Spinal cord (tissue), 10 donors: ENCODE data around the gene LMNA. TPM values are rescaled to one million over a fixed set of nuclear protein-coding genes. Genes with fewer than 3 reads are reported as not detected.

Experiments
- DNase-seq, 6 donors: peaks; one replicate each; pipeline versions ENCODE4 v3.0.0 to v3.0.0-alpha.2; 2013 to 2015; ENCODE audit warnings: low spot score in 6 of 6, low read depth in 4 of 6
- H3K27ac ChIP-seq: one replicate; pipeline ENCODE4 v1.5.1; 2013; ENCODE audit warnings: low read depth, low read length, control low read depth
- H3K27me3 ChIP-seq: one replicate; pipeline ENCODE4 v1.6.1; 2013; ENCODE audit warnings: low read length; ENCODE audit not compliant: control insufficient read depth, insufficient read depth
- H3K36me3 ChIP-seq: one replicate; pipeline ENCODE4 v1.6.1; 2013; ENCODE audit warnings: low read length; ENCODE audit not compliant: control insufficient read depth, insufficient read depth
- H3K4me1 ChIP-seq: one replicate; pipeline ENCODE4 v1.6.1; 2013; ENCODE audit warnings: low read length; ENCODE audit not compliant: control insufficient read depth, insufficient read depth
- H3K4me3 ChIP-seq: one replicate; pipeline ENCODE4 v1.5.1; 2013; ENCODE audit warnings: low read depth, low read length, control low read depth
- H3K9me3 ChIP-seq: one replicate; pipeline ENCODE4 v1.6.1; 2013; ENCODE audit warnings: low read length; ENCODE audit not compliant: control insufficient read depth, insufficient read depth
- WGBS: methylation state at CpG from one replicate; pipeline ENCODE4 v1.1.5; 2013; ENCODE audit warnings: missing lambda C conversion rate; ENCODE audit not compliant: insufficient coverage; 5-methylcytosine and 5-hydroxymethylcytosine counted together
- polyA plus RNA-seq, 2 donors: library from polyadenylated mRNA; unstranded; fragments of 120-200 nt; gene quantifications; one replicate each; pipeline ENCODE4 v1.2.1, GENCODE V29; 2013; ENCODE audit not compliant: insufficient read length in 2 of 2
- total RNA-seq, 2 donors: library from RNA; depleted of rRNA in 1 of 2; stranded (reverse); fragments of 120-200 nt in 1 of 2; fragments of >200 nt in 1 of 2; gene quantifications; one replicate each; pipeline versions ENCODE4 v1.2.3 to v1.2.4, GENCODE V29; 2013 to 2014
- donor health status: healthy.

LMNA gene
- total and polyA plus RNA-seq, 4 donors: 52.1 to 138 (median 85.9) TPM

DNA sequence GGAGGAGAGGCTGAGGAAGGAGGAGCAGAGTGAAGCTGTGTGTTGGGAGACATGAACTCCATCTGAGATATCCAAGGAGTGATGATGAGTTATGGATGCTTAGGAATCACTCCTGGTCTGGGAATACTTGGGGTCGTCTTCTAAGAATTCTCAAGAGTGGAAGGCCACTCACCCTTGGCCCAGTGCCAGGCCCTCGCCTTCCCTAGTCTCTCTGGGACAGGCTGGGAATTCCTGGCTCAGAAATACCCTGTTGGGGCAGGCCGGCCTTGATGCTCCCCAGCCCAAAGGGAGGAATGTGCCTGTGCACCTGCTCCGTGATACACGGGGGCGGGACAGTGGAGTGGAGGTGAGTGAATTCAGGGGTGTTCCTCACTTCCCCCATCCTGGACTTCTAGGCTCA is 12.6 kb upstream of the LMNA start:
- 73% methylated on average over 2 of the region's 6 CpGs for WGBS
- no peak overlapping the region for H3K27ac ChIP-seq
- peaks cover 35% of the 10 kb centered on the region for H3K36me3 ChIP-seq
- no peaks in the 10 kb centered on the region for H3K9me3 ChIP-seq
- H3K27me3 ChIP-seq: no peaks in the 10 kb centered on the region
- no peak overlapping the region for H3K4me3 ChIP-seq
- no peak for DNase-seq
- peaks cover 72% of the 10 kb centered on the region for H3K4me1 ChIP-seq

DNA sequence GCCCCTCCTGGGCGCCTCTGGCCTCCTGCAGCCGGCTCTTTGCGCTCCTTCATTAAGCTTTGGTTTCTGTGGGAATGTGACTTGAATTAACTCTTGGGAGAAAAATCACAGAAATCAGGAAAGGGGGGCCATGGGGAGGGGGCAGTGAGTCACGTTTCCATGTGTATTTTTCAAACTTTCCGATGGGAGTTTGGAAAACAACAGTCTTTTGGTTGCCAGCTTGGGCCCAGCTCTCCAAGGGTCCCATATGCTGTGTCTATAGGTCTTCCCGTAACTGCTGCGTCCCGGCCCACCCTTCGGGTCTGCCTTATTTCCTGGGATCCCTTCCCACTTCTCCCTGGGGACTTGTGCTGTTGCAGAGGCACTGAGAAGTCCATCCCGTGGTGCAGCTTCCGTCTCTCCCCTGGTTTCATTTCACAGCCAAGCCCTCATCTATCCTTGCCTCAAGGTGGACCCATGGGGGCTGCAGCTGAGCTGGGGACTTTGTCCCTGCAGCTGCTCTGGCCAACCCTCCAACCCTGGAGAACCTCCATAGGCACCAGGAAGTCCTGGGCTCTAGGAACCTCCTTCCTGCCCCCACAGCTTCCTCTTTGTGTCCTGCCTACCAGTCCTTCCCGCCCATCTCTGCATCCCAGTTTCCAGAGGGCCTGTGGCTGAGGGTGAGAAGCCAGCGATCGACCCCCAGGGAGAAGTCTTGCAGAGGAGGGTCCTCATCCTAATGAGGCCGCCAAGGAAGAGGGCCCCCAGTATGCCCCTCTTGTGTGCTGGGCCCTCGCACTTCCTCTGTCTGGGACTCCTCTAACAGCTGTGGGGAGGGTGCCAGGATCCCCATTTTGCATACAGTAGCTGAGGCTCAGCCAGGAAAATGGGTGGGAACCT is 11.6 kb upstream of the LMNA start:
- H3K4me3 ChIP-seq: no peak overlapping the region
- peaks cover 69% of the 10 kb centered on the region for H3K4me1 ChIP-seq
- H3K27me3 ChIP-seq: no peaks in the 10 kb centered on the region
- no peaks in the 10 kb centered on the region for H3K9me3 ChIP-seq
- WGBS: 75% methylated on average over 12 of the region's 16 CpGs
- DNase-seq: no peak
- peak overlapping the region; percentile 90 for H3K27ac ChIP-seq
- H3K36me3 ChIP-seq: peaks cover 26% of the 10 kb centered on the region

DNA sequence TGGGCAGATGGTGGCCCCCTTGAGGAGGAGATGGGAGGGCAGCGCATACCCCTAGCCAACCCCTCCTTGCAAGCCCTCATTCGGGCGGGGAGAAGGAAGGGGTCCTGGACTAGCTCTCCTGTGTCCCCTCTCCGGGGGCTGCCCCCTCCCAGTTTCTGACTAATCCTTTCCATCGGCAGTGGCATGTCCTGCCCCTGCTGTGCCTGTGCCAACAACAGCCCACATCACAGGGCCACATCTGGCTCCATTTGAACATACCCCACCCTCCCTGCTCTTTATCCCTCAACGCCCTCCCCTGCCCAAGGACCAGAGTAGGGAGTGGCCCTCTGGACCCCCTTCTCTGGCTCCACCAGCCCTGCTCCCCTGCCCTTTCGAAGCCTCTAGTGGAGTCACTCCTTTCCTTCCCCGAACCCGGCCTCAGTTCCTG is 11.0 kb upstream of the LMNA start:
- peaks cover 26% of the 10 kb centered on the region for H3K36me3 ChIP-seq
- no peak overlapping the region for H3K4me3 ChIP-seq
- peaks cover 69% of the 10 kb centered on the region for H3K4me1 ChIP-seq
- peak in 1 of 6 donors; percentile 23 for DNase-seq
- no peaks in the 10 kb centered on the region for H3K27me3 ChIP-seq
- WGBS: 57% methylated on average over 5 of the region's 9 CpGs
- peak overlapping the region; percentile 90 for H3K27ac ChIP-seq
- H3K9me3 ChIP-seq: no peaks in the 10 kb centered on the region

DNA sequence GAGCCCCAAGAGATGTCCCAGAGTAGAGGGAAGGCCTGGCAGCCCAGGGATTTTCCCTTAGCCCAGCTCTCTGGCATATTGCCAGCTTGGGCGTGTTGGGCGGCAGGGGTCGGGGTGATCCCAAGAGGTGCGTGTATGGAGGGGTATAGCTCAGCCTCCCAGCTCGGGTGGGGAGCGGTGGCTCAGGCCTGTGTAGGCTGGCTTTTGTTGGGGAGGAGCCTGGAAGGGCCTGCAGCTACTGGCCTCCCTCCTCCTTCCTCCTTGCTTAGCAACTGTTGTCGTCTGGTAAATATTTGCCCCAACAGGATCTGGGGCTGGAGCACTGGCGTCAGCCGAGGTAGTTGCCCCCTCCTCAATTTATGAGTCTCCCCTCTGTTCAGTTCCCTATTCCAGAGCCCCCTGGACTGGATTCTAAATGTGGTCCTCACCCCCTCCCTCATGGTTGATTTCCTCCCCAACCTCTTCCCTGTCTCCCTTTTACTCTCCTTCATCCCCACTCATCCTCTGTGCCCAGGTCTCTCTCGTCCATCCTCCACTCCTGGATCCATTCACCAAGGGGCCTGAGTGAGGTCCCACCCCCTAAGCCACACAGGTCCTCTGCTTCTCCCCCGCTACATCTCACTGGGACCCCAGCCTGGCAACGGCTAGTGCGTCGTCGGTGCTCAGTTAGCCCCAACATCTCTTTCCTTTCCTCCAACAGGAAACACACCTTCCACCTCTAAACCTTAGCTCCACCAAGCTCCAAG is 10.3 kb upstream of the LMNA start:
- no peaks in the 10 kb centered on the region for H3K27me3 ChIP-seq
- 32% methylated on average over 10 of the region's 15 CpGs for WGBS
- no peaks in the 10 kb centered on the region for H3K9me3 ChIP-seq
- H3K4me1 ChIP-seq: peaks cover 64% of the 10 kb centered on the region
- H3K4me3 ChIP-seq: no peak overlapping the region
- H3K36me3 ChIP-seq: peaks cover 25% of the 10 kb centered on the region
- peak overlapping the region; percentile 90 for H3K27ac ChIP-seq
- peak in 2 of 6 donors; percentile 72 to 79 for DNase-seq

DNA sequence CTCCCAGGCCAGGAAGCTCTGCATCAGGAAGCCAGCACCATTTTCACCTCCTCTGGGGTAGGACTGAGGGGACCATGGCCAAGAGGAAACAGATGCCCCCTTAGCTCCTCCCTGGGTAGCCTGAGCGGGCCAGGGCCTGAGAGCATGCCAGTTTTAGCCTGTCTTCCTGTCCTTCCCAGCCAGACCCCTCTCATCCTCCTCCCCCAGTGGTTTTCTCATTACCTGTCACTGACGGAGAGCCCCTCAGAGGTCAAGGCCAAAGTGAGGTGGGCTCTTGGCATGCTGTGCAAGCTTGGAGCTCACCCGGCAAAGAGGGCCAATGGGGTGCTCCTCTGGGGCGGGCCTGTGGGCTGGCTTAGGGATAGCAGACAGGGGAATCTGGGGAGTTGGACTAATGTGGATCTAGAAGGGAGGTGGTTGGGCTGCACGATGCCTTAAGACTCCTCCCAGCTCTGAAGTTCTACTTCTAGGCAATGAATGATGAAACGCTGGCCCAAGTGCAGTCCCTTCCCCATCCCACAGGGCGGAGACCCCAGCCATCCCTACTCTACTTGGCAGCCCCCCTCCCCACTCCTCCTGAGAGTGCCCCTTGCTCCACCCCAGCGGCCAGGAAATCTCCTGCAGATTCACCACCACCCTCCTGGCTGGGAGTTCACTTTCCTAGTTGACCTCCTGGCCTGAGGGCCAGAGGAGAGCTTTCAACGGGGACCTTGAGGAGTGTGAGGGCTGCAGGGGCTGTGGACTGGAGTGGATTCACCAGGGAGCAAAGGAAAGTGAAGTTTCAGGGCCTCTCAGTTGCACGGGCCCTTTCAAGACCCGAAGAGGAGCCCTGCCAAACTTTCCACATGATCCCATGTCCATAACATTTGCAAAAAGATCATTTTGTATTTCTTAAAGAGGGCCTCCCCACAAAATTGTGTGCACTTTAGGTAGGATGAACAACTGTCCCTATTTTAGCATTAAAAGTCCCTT is 9.4 kb upstream of the LMNA start:
- H3K9me3 ChIP-seq: no peaks in the 10 kb centered on the region

DNA sequence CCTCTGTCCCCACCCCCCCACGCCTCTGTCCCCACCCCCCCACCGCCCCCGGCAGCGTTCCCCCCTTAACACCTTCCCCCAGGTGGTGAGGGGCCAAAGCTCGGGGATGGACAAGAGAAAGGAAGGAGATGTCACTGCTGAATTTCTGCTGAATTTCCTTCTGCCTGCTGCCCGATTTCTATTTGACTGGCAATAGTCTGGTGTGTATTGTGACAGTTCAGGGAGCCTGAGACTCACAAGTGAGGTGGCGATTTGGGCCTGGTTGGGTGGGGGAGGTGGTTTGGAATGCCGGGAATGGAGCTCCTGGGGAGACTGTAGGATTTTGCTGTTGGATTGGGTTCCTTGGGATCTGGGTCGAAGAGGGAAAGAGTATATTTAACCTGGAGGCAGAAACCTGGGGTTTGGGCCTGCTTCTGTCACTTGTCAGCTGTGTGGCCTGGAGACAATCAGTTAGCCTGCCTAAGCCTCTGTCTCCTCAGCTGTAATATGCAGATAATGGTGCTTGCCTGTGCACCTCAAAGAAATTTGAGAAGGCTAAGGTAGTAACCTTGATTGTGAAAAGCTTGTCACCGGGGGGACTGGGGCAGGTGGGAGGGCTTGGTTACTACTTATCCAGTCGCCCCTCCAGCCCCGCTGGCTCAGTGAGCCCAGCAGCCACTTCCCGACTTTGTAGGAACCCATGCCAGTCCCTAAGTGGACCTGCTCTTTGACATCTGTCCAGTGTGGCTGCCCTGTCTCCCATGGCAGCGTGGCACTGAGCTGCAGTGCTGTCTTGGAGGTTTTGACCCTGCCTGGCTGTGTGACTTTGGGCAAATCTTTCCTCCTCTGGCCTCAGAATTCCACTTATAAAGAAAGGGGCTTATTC is 7.7 kb upstream of the LMNA start:
- Histone ChIP-seq H3K27me3 (no peaks in the 10 kb centered on the region), H3K9me3 (no peaks in the 10 kb centered on the region), H3K36me3 (peaks cover 22% of the 10 kb centered on the region), H3K4me1 (peaks cover 57% of the 10 kb centered on the region), H3K27ac (peak overlapping the region; percentile 90), H3K4me3 (peak overlapping the region; percentile 7)
- peak in 2 of 6 donors; percentile 54 to 60 for DNase-seq
- WGBS: 41% methylated on average over 8 of the region's 14 CpGs

More for the DNA sequence above, 9.4 kb upstream of the LMNA start:
- H3K27ac ChIP-seq: peak overlapping the region; percentile 90
- H3K27me3 ChIP-seq: no peaks in the 10 kb centered on the region
- 63% methylated on average over 4 of the region's 11 CpGs for WGBS
- H3K4me1 ChIP-seq: peaks cover 64% of the 10 kb centered on the region
- no peak overlapping the region for H3K4me3 ChIP-seq
- peak in 1 of 6 donors; percentile 30 for DNase-seq
- peaks cover 26% of the 10 kb centered on the region for H3K36me3 ChIP-seq

DNA sequence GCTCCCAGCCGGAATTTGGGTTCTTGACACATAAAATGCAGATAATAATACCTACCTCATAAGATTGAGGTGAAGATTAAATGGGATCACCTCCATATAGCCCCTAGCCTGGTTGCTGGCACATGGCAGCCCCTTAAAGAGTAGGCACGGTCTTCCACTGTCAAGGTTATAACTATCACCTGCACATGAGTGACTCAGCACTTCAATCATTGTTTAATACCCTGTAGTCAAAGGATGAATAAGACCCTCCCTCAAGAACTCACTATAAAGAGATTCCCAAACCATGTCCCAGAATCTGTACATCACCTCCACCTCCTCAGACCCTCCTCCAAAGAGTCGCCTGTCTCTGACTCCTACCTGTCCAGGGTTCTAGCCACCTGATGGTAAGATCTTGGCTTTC is 6.5 kb upstream of the LMNA start:
- peaks cover 54% of the 10 kb centered on the region for H3K4me1 ChIP-seq
- H3K36me3 ChIP-seq: peaks cover 15% of the 10 kb centered on the region
- no peaks in the 10 kb centered on the region for H3K9me3 ChIP-seq
- no peak overlapping the region for H3K27ac ChIP-seq
- DNase-seq: no peak
- no peaks in the 10 kb centered on the region for H3K27me3 ChIP-seq
- H3K4me3 ChIP-seq: no peak overlapping the region
- 94% methylated on average over 1 of the region's 3 CpGs for WGBS

DNA sequence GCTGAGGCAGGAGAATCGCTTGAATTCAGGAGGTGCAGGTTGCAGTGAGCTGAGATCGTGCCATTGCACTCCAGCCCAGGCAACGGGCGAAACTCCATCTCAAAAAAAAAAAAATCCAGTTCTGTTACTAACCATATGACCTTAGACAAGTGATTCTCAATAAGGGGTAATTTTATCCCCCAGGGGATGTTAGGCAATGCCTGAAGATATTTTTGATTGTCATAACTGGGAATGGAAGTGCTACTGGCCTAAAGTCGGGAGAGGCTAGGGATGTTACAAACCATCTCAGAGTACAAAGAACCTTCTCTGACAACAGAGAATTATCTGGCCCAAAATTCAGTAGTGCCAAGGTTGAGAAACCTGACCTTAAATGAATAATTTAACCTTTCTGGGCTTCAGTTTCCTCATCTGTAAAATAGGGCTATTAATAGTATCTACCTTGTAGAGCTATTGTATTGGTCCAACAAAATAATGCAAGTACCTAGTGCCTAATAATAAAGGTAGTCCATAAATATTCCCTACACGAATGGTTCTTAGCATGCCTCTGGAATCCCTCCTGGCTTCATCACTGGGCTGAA is 5.8 kb upstream of the LMNA start:
- Histone ChIP-seq H3K4me3 (no peak overlapping the region), H3K36me3 (peaks cover 8% of the 10 kb centered on the region), H3K27ac (no peak overlapping the region), H3K4me1 (peaks cover 53% of the 10 kb centered on the region), H3K9me3 (no peaks in the 10 kb centered on the region), H3K27me3 (no peaks in the 10 kb centered on the region)
- no peak for DNase-seq
- 83% methylated on average over 1 of the region's 6 CpGs for WGBS
